Fibroblast of gingiva (primary cell): ENCODE results near the gene HCN1.
"Not testable (repeated sequence)": the region's sequence is repeated elsewhere in the genome, so short reads cannot be mapped to it uniquely, and the experiment has no call there.

Experiments used
- DNase-seq: peaks from one replicate; pipeline ENCODE4 v3.0.0-alpha.2; 2011; ENCODE audit warnings: low read depth

The HCN1 gene

DNA sequence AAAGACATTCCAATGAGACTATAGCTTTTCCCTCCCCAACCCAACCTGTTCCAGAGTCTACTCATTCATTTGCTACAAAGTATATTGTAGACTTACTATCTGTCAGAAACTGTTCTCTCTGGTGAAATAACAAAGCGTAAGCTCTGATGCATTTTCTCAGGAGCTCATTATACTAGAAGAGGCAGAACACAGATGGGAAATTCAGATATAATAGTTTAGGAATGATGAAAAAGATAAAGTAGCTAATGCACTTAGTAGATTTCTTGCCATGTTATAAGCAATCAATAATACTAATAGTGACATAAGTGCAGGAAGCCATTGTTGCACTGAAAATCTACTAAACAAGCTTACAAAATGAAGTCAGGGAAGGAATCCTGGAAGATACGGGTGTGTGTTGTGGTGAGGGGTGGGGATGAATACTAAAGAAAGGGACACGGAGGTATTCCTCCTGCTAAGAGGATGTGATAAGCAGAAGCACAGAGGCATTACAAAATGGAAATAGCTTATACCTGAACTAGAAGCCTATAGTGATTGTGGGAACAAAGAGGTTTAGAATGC, 78.2 kb downstream of the HCN1 start:
- DNase-seq: no peak

DNA sequence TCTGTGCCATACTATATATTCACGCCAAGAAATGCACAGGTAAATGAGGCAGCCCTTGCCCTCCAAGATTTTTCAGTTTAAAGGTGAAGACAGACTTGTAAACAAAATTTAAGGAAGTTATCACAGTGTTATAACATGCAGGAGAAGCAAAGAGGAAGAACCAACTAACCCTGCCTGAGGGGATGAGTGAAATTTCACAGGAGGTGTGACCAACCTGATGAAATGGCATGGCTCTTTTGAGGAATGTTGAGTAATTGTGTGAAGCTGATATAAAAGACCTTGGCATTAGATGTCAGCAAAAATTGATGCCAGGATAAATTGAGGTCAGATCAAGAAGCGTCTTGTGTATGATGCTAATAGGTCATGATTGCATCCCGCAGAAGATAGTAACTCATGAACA, 86.5 kb downstream of the HCN1 start:
- DNase-seq: no peak

DNA sequence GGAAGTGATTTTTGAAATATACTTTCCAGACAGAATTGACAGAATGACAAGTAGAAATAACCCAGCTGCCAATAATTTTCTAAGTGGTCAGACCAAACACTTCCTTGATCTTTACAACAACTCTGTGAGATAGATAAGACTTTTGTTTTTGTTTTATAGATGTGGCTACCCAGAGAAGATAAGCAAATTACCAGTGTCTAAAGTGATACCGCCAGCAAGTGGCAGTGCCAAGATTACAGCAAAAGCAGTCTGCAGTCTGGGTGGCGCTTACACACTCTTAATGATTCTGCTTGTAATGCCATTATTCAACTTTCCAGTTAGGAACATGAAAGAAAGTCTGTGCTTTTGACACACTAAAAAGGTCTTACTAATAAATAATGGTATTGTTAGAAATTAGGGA, 92.1 kb downstream of the HCN1 start:
- DNase-seq: no peak

GRCh38 chr5:45601424-45601823, 94.8 kb downstream of the HCN1 start:
- DNase-seq: no peak

- no peak for DNase-seq
These were observed 99.9 kb downstream of the HCN1 start for GRCh38 chr5:45596320-45596719.

- not testable (repeated sequence) for DNase-seq
These were observed 110.2 kb downstream of the HCN1 start for GRCh38 chr5:45586001-45586400.

GRCh38 chr5:45578270-45578669, 117.9 kb downstream of the HCN1 start:
- no peak for DNase-seq

GRCh38 chr5:45568813-45569212, 127.4 kb downstream of the HCN1 start:
- DNase-seq: no peak

DNA sequence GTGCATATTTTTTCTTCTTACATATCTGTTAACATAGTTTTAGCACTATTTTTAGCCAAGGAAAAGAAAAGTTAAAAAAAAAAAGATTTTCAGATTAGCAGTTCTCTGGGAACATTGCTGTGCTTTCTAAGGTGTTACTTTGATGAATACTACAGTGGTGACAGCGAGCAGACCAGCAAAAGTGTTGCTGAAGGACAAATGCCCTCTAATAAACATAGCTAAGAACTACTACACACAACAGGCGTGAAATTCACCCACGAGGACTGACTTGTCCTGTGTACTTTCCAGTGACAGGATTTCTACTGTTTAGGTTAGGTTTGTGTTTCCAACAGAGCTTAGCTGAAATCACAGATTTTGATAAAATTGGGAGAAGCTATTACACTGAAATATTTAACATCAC, 153.8 kb downstream of the HCN1 start:
- DNase-seq: no peak

DNA sequence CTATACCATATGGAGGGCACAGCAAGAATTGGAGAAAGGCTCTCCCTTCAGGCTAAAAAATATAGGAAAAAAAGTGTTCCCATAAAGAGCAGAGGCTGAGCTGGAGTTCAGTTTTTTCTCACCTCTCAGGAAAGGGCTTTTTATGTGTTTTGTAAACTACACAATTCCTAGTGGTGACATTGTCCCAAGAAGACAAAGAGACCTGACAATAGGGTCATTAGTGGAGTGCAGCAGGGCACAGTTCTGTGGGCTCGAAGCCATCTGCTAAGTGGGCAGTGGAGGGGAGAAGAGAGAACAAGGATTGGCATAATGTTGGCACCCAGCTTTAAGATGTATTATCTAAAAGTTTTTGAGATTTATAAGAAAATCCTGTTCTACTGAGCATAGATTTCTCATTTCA, 162.5 kb downstream of the HCN1 start:
- DNase-seq: no peak

- no peak for DNase-seq
These were observed 163.2 kb downstream of the HCN1 start for GRCh38 chr5:45532826-45533624.

GRCh38 chr5:45521067-45521466, 175.1 kb downstream of the HCN1 start:
- no peak for DNase-seq

DNA sequence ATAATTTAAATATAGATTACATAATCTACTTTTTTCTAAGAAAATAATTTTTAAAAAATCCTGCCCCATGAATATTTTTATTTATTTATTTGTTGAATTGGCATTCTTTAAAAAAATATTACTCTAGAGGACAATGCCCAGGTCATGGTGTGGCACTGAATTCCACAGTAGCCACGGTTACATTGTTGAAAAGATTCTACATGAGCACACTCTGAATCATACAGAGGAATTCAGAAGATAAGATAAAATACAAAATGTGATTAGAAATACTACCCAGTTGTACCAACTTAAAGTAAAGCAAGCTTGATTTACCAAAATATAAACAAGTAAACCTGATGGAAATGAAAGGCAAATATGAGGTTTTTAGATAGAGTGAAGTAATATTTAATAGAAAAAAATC, 183.7 kb downstream of the HCN1 start:
- no peak for DNase-seq

- DNase-seq: no peak
These were observed 186.8 kb downstream of the HCN1 start for GRCh38 chr5:45509371-45509770.

GRCh38 chr5:45508135-45508534, 188.0 kb downstream of the HCN1 start:
- DNase-seq: no peak

DNA sequence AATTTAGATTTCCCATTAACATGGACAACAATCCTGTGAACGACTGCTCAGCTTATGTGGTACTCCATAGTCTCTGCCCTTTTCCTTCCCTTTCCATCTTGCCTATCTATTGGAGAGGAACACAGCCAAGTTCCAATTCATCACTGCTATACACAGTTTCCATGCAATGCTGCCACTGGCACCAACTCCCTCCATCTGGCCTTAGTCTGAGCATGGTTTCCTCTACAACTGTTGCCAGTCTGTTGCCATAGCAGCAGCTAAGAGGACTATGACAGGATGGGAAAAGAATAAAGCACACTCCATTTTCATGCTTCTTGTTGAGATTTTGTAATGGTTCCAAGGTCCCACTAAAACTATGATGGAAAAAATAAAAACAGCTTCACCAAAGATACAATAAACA, 189.0 kb downstream of the HCN1 start:
- DNase-seq: no peak

- DNase-seq: not testable (repeated sequence)
These were observed 197.2 kb downstream of the HCN1 start for GRCh38 chr5:45499006-45499405.

GRCh38 chr5:45491368-45491767, 204.8 kb downstream of the HCN1 start:
- no peak for DNase-seq

GRCh38 chr5:45484781-45485180, 211.4 kb downstream of the HCN1 start:
- DNase-seq: no peak

DNA sequence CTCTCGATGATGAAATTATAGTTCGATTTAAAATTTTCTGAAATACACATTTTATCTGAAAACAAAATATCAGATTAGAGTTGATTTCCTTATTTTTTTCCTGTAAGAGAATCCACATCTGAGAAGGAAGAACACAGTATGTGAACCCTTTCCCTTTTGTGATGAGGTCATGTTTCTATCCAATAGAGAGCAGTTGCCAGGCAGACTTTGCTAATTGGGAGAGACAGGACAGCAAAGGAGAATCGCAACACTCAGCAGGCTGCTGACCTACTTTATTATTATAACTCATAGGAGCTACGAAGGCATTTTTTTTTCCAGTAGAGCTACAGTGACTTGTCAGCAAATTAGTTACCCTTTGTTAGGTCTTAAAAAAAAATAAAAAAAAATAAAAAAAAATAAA, 242.1 kb downstream of the HCN1 start:
- no peak for DNase-seq

DNA sequence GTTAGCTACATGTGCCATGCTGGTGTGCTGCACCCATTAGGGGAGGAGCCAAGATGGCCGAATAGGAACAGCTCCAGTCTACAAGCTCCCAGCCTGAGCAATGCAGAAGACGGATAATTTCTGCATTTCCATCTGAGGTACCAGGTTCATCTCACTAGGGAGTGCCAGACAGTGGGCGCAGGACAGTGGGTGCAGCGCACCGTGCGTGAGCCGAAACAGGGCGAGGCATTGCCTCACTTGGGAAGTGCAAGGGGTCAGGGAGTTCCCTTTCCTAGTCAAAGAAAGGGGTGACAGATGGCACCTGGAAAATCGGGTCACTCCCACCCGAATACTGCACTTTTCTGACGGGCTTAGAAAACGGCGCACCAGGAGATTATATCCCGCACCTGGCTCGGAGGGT, 251.3 kb downstream of the HCN1 start:
- DNase-seq: not testable (repeated sequence)

DNA sequence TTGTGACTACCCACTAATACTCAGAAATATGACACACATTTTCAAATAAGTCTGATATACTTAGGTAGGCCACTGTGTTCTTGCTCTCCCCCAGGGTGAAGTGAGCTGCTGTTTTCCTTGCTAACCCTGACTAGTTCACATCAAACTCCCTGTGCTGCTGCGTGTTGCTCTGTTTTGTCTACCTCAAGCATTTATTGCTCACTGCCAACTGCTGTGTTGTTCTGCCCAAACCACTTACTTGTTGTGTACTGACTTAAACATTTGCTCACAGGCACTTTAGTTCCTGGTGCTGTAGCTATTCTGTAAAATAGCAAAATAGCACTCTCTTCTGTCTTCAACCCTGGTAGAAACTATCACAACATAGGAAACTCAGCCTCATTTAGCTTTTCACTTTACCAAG, 255.7 kb downstream of the HCN1 start:
- no peak for DNase-seq

- no peak for DNase-seq
These were observed 258.4 kb downstream of the HCN1 start for GRCh38 chr5:45437752-45438151.
